Raji (cell line): Measurements from ENCODE around the gene FAM221A.

Experiments
- POLR2A ChIP-seq: IDR thresholded peaks from 2 replicates; pipeline ENCODE4 v1.6.1; 2011; ENCODE audit warnings: low read depth, low read length, control low read depth; ENCODE audit not compliant: insufficient read depth

Gene FAM221A

GRCh38 chr7:23742051-23742450 is 62.1 kb downstream of the FAM221A start:
- TF ChIP-seq POLR2A, result no peak

- no peak for TF ChIP-seq POLR2A
These were observed 63.2 kb downstream of the FAM221A start for GRCh38 chr7:23743226-23743625.

GRCh38 chr7:23746629-23747028 is 66.6 kb downstream of the FAM221A start:
- TF ChIP-seq POLR2A, result no peak

- TF ChIP-seq POLR2A, result no peak
These were observed 71.9 kb downstream of the FAM221A start for GRCh38 chr7:23751852-23752251.
